WTC11 (cell line): ENCODE measurements around the gene PNMT. TPM values are rescaled to one million over a fixed set of nuclear protein-coding genes. Genes with fewer than 3 reads are reported as not detected.
A peak's percentile ranks its signal among the peaks of the same experiment; 100 is the strongest.

ENCODE experiments used
- ATAC-seq: fragments of 200-7000 bp; cut with Tn5 transposase; 2 replicates; pipeline ENCODE4 v1.10.0; 2021; ENCODE audit warnings: mild to moderate bottlenecking, moderate library complexity
- CTCF ChIA-PET: fragments of 300-600 bp; sonication (Branson Sonifier 250); formaldehyde crosslinking; loops from one replicate; lab custom pipeline; 2021; ENCODE audit warnings: antibody characterized with exemption; lab: Charles Lee
- POLR2A ChIA-PET: fragments of 350-600 bp; sonication (Branson Sonifier 250); formaldehyde crosslinking; loops from one replicate; lab custom pipeline; 2021; ENCODE audit warnings: antibody characterized with exemption; lab: Charles Lee
- DNase-seq: peaks from one replicate; pipeline ENCODE4 v3.0.0; 2021; ENCODE audit warnings: low spot score
- H3K27ac Mint-ChIP-seq: 2 replicates; pipeline ENCODE4 v1.8.0; 2021; ENCODE audit warnings: mixed read lengths
- H3K27me3 Mint-ChIP-seq: 2 replicates; pipeline ENCODE4 v1.8.0; 2021; ENCODE audit warnings: low read depth, mild to moderate bottlenecking, moderate library complexity, mixed read lengths
- H3K36me3 Mint-ChIP-seq: 2 replicates; pipeline ENCODE4 v1.8.0; 2021; ENCODE audit warnings: mixed read lengths
- H3K4me1 Mint-ChIP-seq: 2 replicates; pipeline ENCODE4 v1.8.0; 2022; ENCODE audit warnings: mixed read lengths
- H3K4me3 Mint-ChIP-seq: 2 replicates; pipeline ENCODE4 v1.8.0; 2021; ENCODE audit warnings: mild to moderate bottlenecking, moderate library complexity, mixed read lengths
- H3K9me3 Mint-ChIP-seq: 2 replicates; pipeline ENCODE4 v1.8.0; 2021; ENCODE audit warnings: mixed read lengths
- CBFB ChIP-seq: sonication (generic); formaldehyde crosslinking; IDR thresholded peaks from 2 replicates; pipeline ENCODE4 v1.8.1; 2022; ENCODE audit warnings: mild to moderate bottlenecking, low read depth, missing genetic modification reagents
- ETV6 ChIP-seq: sonication (generic); formaldehyde crosslinking; IDR thresholded peaks from 2 replicates; pipeline ENCODE4 v1.8.1; 2022; ENCODE audit warnings: mild to moderate bottlenecking, missing genetic modification reagents
- HMGA2 ChIP-seq: fragments of 250-450 bp; sonication (Bioruptor Pico); IDR thresholded peaks from 2 replicates; pipeline ENCODE4 v1.4.0; 2021; ENCODE audit warnings: mild to moderate bottlenecking, moderate library complexity
- IRF2 ChIP-seq: sonication (generic); formaldehyde crosslinking; IDR thresholded peaks from 2 replicates; pipeline ENCODE4 v1.8.0; 2022; ENCODE audit warnings: low read depth, missing genetic modification reagents, borderline replicate concordance
- JAZF1 ChIP-seq: fragments of 250-450 bp; sonication (Bioruptor Pico); IDR thresholded peaks from 2 replicates; pipeline ENCODE4 v1.9.0; 2021; ENCODE audit warnings: moderate library complexity, mild to moderate bottlenecking, inconsistent platforms
- JUN ChIP-seq: sonication (generic); formaldehyde crosslinking; IDR thresholded peaks from 2 replicates; pipeline ENCODE4 v1.8.0; 2023; ENCODE audit warnings: mild to moderate bottlenecking, missing genetic modification reagents
- MYBL2 ChIP-seq: sonication (generic); formaldehyde crosslinking; IDR thresholded peaks from 2 replicates; pipeline ENCODE4 v1.8.1; 2023; ENCODE audit warnings: mild to moderate bottlenecking, moderate library complexity, missing genetic modification reagents
- NFYB ChIP-seq: sonication (generic); formaldehyde crosslinking; conservative IDR thresholded peaks from 2 replicates; pipeline ENCODE4 v1.8.0; 2022; ENCODE audit warnings: low read depth, missing genetic modification reagents
- OVOL2 ChIP-seq: fragments of 250-450 bp; sonication (Bioruptor Pico); IDR thresholded peaks from 2 replicates; pipeline ENCODE4 v1.9.0; 2021; ENCODE audit warnings: mild to moderate bottlenecking, borderline replicate concordance
- SMAD4 ChIP-seq: sonication (generic); formaldehyde crosslinking; IDR thresholded peaks from 2 replicates; pipeline ENCODE4 v1.8.0; 2022; ENCODE audit warnings: mild to moderate bottlenecking, missing genetic modification reagents
- SOX15 ChIP-seq: fragments of 250-450 bp; sonication (Bioruptor Pico); IDR thresholded peaks from 2 replicates; pipeline ENCODE4 v1.9.0; 2021; ENCODE audit warnings: mild to moderate bottlenecking
- TEAD1 ChIP-seq: sonication (generic); formaldehyde crosslinking; IDR thresholded peaks from 2 replicates; pipeline ENCODE4 v1.8.0; 2022; ENCODE audit warnings: mild to moderate bottlenecking, missing genetic modification reagents
- TP53 ChIP-seq: sonication (generic); formaldehyde crosslinking; IDR thresholded peaks from 2 replicates; pipeline ENCODE4 v1.8.1; 2023; ENCODE audit warnings: mild to moderate bottlenecking, missing genetic modification reagents
- ZNF138 ChIP-seq: sonication (generic); formaldehyde crosslinking; conservative IDR thresholded peaks from 2 replicates; pipeline ENCODE4 v1.8.1; 2022; ENCODE audit warnings: mild to moderate bottlenecking, moderate library complexity, missing genetic modification reagents
- ZNF263 ChIP-seq: sonication (generic); formaldehyde crosslinking; IDR thresholded peaks from 2 replicates; pipeline ENCODE4 v1.8.1; 2022; ENCODE audit warnings: low read depth, mild to moderate bottlenecking, moderate library complexity, missing genetic modification reagents
- total RNA-seq: library from RNA; stranded (reverse); gene quantifications from 3 replicates; pipeline ENCODE4 v1.2.3, GENCODE V29; 2021
- TF ChIP-seq, protein P1 (sequence below): fragments of 250-450 bp; sonication (Bioruptor Pico); IDR thresholded peaks from 2 replicates; pipeline ENCODE4 v1.9.0; 2021; ENCODE audit warnings: moderate library complexity, mild to moderate bottlenecking, inconsistent platforms, borderline replicate concordance
- TF ChIP-seq, protein P2 (sequence below): fragments of 250-450 bp; sonication (Bioruptor Pico); IDR thresholded peaks from 2 replicates; pipeline ENCODE4 v1.9.0; 2021; ENCODE audit warnings: mild to moderate bottlenecking, borderline replicate concordance
- TF ChIP-seq, protein P3 (sequence below): sonication (generic); formaldehyde crosslinking; IDR thresholded peaks from 2 replicates; pipeline ENCODE4 v1.8.1; 2022; ENCODE audit warnings: mild to moderate bottlenecking, moderate library complexity, missing genetic modification reagents
- TF ChIP-seq, protein P4 (sequence below): sonication (generic); formaldehyde crosslinking; IDR thresholded peaks from 2 replicates; pipeline ENCODE4 v1.8.1; 2022; ENCODE audit warnings: low read depth, mild to moderate bottlenecking, moderate library complexity, missing genetic modification reagents, borderline replicate concordance

The PNMT gene
- total RNA-seq, 1 experiment from 2014 or later = 3.1 TPM

DNA sequence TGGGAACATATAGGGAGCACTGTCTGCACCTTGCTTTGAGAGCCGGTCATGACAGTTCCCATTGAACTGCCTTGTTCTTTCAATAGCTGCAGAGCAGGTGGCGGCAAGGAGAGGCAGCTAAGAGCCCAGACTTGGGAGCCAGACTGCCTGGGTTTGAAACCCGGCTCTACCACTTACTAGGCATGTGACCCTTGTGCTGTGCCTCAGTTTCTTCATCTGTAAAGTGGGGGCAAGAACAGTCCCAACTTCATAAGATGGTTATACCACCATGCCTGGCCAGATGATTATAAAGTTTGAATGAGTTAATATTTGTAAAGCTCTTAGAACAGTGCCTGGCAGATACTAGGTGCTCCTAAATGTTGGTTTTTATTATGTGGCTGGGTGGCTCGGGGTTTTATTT is 46.0 kb downstream of the PNMT start:
- no peaks in the 10 kb centered on the region for H3K27me3 Mint-ChIP-seq
- DNase-seq = no peak
- H3K9me3 Mint-ChIP-seq = no peaks in the 10 kb centered on the region
- no peak for ATAC-seq
- POLR2A ChIA-PET = no interaction called here
- peaks cover 56% of the 10 kb centered on the region for H3K36me3 Mint-ChIP-seq
- H3K27ac Mint-ChIP-seq = no peak overlapping the region
- H3K4me1 Mint-ChIP-seq = no peaks in the 10 kb centered on the region
- TF ChIP-seq ZNF138 (CRISPR knock-in tag) = no peak
- no peak for TF ChIP-seq HMGA2 (CRISPR knock-in tag)
- no peak for TF ChIP-seq TEAD1 (CRISPR knock-in tag)
- TF ChIP-seq CBFB (CRISPR knock-in tag) = no peak
- TF ChIP-seq JUN (CRISPR knock-in tag) = no peak
- no peak for TF ChIP-seq MYBL2
- TF ChIP-seq SOX15 = no peak
- TF ChIP-seq IRF2 (CRISPR knock-in tag) = no peak
- TF ChIP-seq NFYB (CRISPR knock-in tag) = no peak
- no peak for TF ChIP-seq TP53 (CRISPR knock-in tag)
- no peak for TF ChIP-seq JAZF1 (CRISPR knock-in tag)
- TF ChIP-seq, protein P1, sequence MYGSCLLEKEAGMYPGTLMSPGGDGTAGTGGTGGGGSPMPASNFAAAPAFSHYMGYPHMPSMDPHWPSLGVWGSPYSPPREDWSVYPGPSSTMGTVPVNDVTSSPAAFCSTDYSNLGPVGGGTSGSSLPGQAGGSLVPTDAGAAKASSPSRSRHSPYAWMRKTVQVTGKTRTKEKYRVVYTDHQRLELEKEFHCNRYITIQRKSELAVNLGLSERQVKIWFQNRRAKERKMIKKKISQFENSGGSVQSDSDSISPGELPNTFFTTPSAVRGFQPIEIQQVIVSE (CRISPR knock-in tag) = no peak
- TF ChIP-seq, protein P2, sequence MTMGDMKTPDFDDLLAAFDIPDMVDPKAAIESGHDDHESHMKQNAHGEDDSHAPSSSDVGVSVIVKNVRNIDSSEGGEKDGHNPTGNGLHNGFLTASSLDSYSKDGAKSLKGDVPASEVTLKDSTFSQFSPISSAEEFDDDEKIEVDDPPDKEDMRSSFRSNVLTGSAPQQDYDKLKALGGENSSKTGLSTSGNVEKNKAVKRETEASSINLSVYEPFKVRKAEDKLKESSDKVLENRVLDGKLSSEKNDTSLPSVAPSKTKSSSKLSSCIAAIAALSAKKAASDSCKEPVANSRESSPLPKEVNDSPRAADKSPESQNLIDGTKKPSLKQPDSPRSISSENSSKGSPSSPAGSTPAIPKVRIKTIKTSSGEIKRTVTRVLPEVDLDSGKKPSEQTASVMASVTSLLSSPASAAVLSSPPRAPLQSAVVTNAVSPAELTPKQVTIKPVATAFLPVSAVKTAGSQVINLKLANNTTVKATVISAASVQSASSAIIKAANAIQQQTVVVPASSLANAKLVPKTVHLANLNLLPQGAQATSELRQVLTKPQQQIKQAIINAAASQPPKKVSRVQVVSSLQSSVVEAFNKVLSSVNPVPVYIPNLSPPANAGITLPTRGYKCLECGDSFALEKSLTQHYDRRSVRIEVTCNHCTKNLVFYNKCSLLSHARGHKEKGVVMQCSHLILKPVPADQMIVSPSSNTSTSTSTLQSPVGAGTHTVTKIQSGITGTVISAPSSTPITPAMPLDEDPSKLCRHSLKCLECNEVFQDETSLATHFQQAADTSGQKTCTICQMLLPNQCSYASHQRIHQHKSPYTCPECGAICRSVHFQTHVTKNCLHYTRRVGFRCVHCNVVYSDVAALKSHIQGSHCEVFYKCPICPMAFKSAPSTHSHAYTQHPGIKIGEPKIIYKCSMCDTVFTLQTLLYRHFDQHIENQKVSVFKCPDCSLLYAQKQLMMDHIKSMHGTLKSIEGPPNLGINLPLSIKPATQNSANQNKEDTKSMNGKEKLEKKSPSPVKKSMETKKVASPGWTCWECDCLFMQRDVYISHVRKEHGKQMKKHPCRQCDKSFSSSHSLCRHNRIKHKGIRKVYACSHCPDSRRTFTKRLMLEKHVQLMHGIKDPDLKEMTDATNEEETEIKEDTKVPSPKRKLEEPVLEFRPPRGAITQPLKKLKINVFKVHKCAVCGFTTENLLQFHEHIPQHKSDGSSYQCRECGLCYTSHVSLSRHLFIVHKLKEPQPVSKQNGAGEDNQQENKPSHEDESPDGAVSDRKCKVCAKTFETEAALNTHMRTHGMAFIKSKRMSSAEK = no peak
- TF ChIP-seq, protein P3, sequence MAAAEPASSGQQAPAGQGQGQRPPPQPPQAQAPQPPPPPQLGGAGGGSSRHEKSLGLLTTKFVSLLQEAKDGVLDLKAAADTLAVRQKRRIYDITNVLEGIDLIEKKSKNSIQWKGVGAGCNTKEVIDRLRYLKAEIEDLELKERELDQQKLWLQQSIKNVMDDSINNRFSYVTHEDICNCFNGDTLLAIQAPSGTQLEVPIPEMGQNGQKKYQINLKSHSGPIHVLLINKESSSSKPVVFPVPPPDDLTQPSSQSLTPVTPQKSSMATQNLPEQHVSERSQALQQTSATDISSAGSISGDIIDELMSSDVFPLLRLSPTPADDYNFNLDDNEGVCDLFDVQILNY (CRISPR knock-in tag) = no peak
- TF ChIP-seq OVOL2 (CRISPR knock-in tag) = no peak
- no peak for TF ChIP-seq SMAD4 (CRISPR knock-in tag)
- TF ChIP-seq, protein P4, sequence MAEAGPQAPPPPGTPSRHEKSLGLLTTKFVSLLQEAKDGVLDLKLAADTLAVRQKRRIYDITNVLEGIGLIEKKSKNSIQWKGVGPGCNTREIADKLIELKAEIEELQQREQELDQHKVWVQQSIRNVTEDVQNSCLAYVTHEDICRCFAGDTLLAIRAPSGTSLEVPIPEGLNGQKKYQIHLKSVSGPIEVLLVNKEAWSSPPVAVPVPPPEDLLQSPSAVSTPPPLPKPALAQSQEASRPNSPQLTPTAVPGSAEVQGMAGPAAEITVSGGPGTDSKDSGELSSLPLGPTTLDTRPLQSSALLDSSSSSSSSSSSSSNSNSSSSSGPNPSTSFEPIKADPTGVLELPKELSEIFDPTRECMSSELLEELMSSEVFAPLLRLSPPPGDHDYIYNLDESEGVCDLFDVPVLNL (CRISPR knock-in tag) = no peak
- H3K4me3 Mint-ChIP-seq = no peak overlapping the region
- CTCF ChIA-PET = no interaction called here

DNA sequence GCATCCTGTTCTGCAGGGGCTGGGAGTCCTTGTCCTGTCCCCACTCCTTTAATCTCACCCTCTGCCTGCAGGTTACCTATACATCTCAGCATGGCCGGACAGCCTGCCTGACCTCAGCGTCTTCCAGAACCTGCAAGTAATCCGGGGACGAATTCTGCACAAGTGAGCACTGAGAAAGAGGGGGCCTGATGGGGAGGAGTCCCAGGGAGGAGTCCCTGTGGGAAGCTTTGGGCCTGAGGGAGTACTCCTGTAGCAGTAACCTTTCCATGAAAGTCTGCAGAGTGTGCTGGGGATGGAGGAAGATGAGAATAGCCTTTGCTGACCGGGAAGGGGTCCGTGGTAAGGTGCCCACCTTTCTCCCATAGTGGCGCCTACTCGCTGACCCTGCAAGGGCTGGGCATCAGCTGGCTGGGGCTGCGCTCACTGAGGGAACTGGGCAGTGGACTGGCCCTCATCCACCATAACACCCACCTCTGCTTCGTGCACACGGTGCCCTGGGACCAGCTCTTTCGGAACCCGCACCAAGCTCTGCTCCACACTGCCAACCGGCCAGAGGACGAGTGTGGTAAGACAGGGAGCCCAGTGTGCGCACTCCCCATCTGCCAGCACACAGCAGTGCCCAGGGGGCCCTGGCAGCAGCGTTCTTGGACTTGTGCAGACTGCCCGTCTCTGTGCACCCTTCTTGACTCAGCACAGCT is 47.3 kb downstream of the PNMT start:
- POLR2A ChIA-PET = interaction anchor here (1.0 kb wide), 1 partner anchor 314 kb away, joined by 3 read pairs; no protein-coding TSS in a partner anchor
- ATAC-seq (no peak; the same call in 1 of the 2 replicates), DNase-seq (no peak)
- peaks cover 58% of the 10 kb centered on the region for H3K36me3 Mint-ChIP-seq
- H3K27ac Mint-ChIP-seq = no peak overlapping the region
- no peak overlapping the region for H3K4me3 Mint-ChIP-seq
- H3K27me3 Mint-ChIP-seq = no peaks in the 10 kb centered on the region
- CTCF ChIA-PET = interaction anchor here (1.0 to 1.4 kb wide), 3 partner anchors 11 to 265 kb away, joined by 3 to 6 read pairs (median 4); partner anchors contain the start of gene PSMD3
- no peaks in the 10 kb centered on the region for H3K4me1 Mint-ChIP-seq
- TF ChIP-seq ZNF263 (CRISPR knock-in tag) = peak; percentile 16; the same call in 1 of the 2 replicates
- TF ChIP-seq ETV6 (CRISPR knock-in tag) = no peak
- no peaks in the 10 kb centered on the region for H3K9me3 Mint-ChIP-seq
